ENCODE data around the gene HYOU1.

GRCh38 chr11:119016216-119017009, 40.6 kb downstream of the HYOU1 start:
- TF ChIP-seq CTCF (IDR thresholded peaks at IDR 0.05 in 4 of 5, conservative IDR thresholded peaks at IDR 0.05 in 1 of 5) (no peak), POLR2A (IDR thresholded peaks at IDR 0.05) (no peak)
